Kidney (tissue), 14 donors: ENCODE data around the gene CELF4. TPM values are rescaled to one million over a fixed set of nuclear protein-coding genes. Genes with fewer than 3 reads are reported as not detected.

Experiments
- DNase-seq, 5 donors: peaks; one replicate each; pipeline ENCODE4 v3.0.0-alpha.2; 2013 to 2020
- FAIRE-seq: peaks from 2 replicates; lab custom pipeline; 2012; peaks lifted over from hg19 to GRCh38; lab: Jason Lieb, UNC
- H3K27ac ChIP-seq, 2 donors: one replicate each; pipeline ENCODE4 v1.7.0; 2013; ENCODE audit warnings: low read depth in 2 of 2, low read length in 2 of 2, inconsistent platforms in 1 of 2
- H3K27me3 ChIP-seq: one replicate; pipeline ENCODE4 v1.7.1; 2013; ENCODE audit warnings: low read length, inconsistent platforms; ENCODE audit not compliant: control insufficient read depth, insufficient read depth
- H3K36me3 ChIP-seq, 3 donors: one replicate each; pipeline versions ENCODE4 v1.7.0 to v1.7.1; 2013; ENCODE audit warnings: low read length in 3 of 3, control low read depth in 1 of 3, inconsistent platforms in 1 of 3; ENCODE audit not compliant: insufficient read depth in 3 of 3, control insufficient read depth in 2 of 3
- H3K4me1 ChIP-seq, 3 donors: one replicate each; pipeline versions ENCODE4 v1.7.0 to v1.7.1; 2013; ENCODE audit warnings: low read length in 3 of 3, inconsistent platforms in 1 of 3, low read depth in 1 of 3; ENCODE audit not compliant: control insufficient read depth in 2 of 3, insufficient read depth in 2 of 3
- H3K4me3 ChIP-seq, 3 donors: one replicate each; pipeline versions ENCODE4 v1.7.0 to v1.8.1; 2013; ENCODE audit warnings: low read length in 3 of 3, control low read depth in 1 of 3, inconsistent platforms in 1 of 3
- H3K9ac ChIP-seq, 3 donors: one replicate each; pipeline versions ENCODE4 v1.7.0 to v1.7.1; 2013; ENCODE audit warnings: low read length in 3 of 3, control low read depth in 1 of 3, inconsistent platforms in 1 of 3
- H3K9me3 ChIP-seq, 3 donors: one replicate each; pipeline versions ENCODE4 v1.7.0 to v1.7.1; 2013; ENCODE audit warnings: low read length in 3 of 3, control low read depth in 1 of 3, inconsistent platforms in 1 of 3; ENCODE audit not compliant: control insufficient read depth in 2 of 3, insufficient read depth in 1 of 3
- intact Hi-C: fragments of 100-400 bp; cut with DNase I; formaldehyde crosslinking; loops from one replicate; pipeline ENCODE4 v1.11.1; 2022
- polyA plus RNA-seq: library from polyadenylated mRNA; stranded (reverse); fragments of 350-450 nt; fragmentation: Illumina TruSeq; extraction: RNeasy Lipid Tissue Mini Kit (QIAGEN cat#74804); gene quantifications from one replicate; pipeline ENCODE4 v1.2.3, GENCODE V29; 2014; ENCODE audit warnings: low read depth, low replicate concordance; ENCODE audit not compliant: insufficient read depth
- total RNA-seq: library from RNA; stranded (reverse); fragmentation: NEBNext Ultra II Directional; extraction: Animal tissue kit (Norgen Biotek cat#: 25700); gene quantifications from one replicate; pipeline ENCODE4 v1.2.1, GENCODE V29; 2021
- TF ChIP-seq, protein P1 (sequence below): IDR thresholded peaks from 3 replicates; pipeline ENCODE4 v1.5.1; 2012; ENCODE audit warnings: mild to moderate bottlenecking, moderate library complexity, borderline replicate concordance; ENCODE audit not compliant: insufficient read depth; ENCODE audit errors: extremely low read depth
- donor health status: control.
- donor health status: control.
- donor health status: control.
- donor health status: control.
- donor health status: control.
- donor health status: DM: yes; HTN: yes; CAD: no.
- donor health status: Normal renal cell carcinoma (clear cell type).

CELF4 gene
- total and polyA plus RNA-seq, 2 donors from 2014 or later: 0.85 to 1.5 TPM

DNA sequence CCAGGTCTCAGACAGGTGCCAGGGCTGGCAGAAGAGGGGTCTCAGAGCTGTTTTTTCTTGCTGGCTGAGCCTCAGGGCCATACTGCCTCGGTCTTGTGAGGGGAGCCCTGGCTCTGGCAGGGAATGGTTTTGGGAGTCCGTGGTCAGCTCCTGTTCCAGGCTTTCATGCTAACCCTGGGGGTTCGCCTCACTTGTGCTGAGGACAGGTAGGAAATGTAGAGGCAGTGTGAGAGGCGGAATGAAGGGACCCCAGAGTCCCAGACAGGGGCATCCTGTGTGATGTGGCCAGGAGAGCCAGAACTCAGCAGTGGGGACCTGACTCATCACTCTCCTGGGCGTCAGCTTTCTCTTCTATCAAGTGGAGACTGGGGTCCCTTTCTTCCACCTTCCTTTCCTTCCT lies 5.7 kb upstream of the CELF4 start:
- no peak overlapping the region for H3K4me3 ChIP-seq
- no peak overlapping the region for H3K27ac ChIP-seq
- TF ChIP-seq, protein P1, sequence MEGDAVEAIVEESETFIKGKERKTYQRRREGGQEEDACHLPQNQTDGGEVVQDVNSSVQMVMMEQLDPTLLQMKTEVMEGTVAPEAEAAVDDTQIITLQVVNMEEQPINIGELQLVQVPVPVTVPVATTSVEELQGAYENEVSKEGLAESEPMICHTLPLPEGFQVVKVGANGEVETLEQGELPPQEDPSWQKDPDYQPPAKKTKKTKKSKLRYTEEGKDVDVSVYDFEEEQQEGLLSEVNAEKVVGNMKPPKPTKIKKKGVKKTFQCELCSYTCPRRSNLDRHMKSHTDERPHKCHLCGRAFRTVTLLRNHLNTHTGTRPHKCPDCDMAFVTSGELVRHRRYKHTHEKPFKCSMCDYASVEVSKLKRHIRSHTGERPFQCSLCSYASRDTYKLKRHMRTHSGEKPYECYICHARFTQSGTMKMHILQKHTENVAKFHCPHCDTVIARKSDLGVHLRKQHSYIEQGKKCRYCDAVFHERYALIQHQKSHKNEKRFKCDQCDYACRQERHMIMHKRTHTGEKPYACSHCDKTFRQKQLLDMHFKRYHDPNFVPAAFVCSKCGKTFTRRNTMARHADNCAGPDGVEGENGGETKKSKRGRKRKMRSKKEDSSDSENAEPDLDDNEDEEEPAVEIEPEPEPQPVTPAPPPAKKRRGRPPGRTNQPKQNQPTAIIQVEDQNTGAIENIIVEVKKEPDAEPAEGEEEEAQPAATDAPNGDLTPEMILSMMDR: no peak
- peaks cover 0 to 4% (median 0%) of the 10 kb centered on the region in 3 donors for H3K4me1 ChIP-seq
- intact Hi-C loops: no loop called here
- H3K27me3 ChIP-seq: peaks cover 20% of the 10 kb centered on the region
- H3K9me3 ChIP-seq: no peaks in the 10 kb centered on the region
- H3K9ac ChIP-seq: no peak overlapping the region
- FAIRE-seq (no peak), DNase-seq (no peak)
- no peaks in the 10 kb centered on the region for H3K36me3 ChIP-seq

DNA sequence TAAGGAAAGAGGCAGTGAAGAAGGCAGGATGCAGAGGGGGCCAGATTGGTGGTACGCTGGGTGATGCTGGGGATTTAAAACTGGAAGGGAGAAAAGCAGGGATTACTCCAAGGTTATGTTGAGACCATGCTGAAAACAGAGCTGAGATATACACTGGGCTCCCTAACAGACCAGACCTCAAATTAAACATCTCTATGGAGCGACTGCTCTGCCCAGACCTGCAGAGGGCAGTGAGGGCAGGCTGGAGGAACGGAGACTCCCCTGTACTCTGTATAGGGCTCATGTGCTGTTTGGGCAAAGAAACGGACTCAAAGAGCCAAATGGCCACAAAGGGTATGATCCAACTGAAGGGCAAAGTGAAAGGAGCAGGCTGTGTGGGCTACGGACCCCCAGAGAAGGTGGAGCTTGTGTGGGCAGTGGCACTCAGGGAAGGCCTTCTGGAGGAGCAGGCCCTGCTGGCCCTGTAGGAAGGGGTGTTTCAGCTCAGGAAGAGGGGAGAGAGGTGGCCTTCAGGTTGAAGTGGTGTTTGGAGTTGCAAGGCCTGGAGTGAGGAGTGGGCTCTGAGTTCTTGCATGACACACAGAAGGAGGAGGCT lies 4.8 kb upstream of the CELF4 start:
- DNase-seq (peak in 1 of 5 donors; percentile 23), FAIRE-seq (no peak)

DNA sequence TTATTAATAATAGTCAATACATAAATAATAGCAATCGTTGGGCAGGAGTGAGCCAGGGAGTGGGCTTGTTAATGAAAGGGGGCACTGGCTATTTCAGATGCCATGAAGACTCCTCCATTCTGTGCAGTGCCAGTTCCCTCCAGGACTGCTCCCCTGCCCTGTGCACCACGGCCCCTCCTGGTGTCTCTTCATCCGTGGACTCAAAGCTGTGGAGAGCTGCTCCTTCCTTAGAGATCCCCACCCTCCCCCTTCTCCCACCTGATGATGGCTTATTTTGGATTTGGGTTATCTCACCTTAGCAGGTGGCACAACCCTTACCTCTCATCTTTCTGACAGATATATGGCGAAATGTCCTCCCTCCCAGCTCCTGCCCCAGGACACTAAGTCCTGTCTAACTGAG lies 3.1 kb upstream of the CELF4 start:
- Histone ChIP-seq H3K36me3 (no peaks in the 10 kb centered on the region), H3K4me1 (peaks cover 0 to 11% (median 0%) of the 10 kb centered on the region in 3 donors), H3K27me3 (peaks cover 22% of the 10 kb centered on the region), H3K4me3 (no peak overlapping the region), H3K9me3 (no peaks in the 10 kb centered on the region), H3K9ac (no peak overlapping the region), H3K27ac (no peak overlapping the region)
- intact Hi-C loops: no loop called here
- TF ChIP-seq, protein P1: no peak
- DNase-seq (no peak), FAIRE-seq (no peak)

More for the DNA sequence above, 4.8 kb upstream of the CELF4 start:
- TF ChIP-seq, protein P1: no peak
- Histone ChIP-seq H3K9me3 (no peaks in the 10 kb centered on the region), H3K27ac (no peak overlapping the region), H3K27me3 (peaks cover 20% of the 10 kb centered on the region), H3K9ac (no peak overlapping the region), H3K4me1 (peaks cover 0 to 5% (median 0%) of the 10 kb centered on the region in 3 donors), H3K36me3 (no peaks in the 10 kb centered on the region), H3K4me3 (no peak overlapping the region)
- intact Hi-C loops: no loop called here
